CD4-positive, alpha-beta T cell (primary cell): Measurements from ENCODE around the gene NFYC. TPM values are rescaled to one million over a fixed set of nuclear protein-coding genes. Genes with fewer than 3 reads are reported as not detected.

Experiments used
- ATAC-seq: fragments of 200-7000 bp; cut with Tn5 transposase; one replicate; pipeline ENCODE4 v1.10.0; 2022; ENCODE audit warnings: mild to moderate bottlenecking; ENCODE audit not compliant: poor library complexity
- CTCF ChIA-PET: fragments of 350-600 bp; sonication (Branson Sonifier 250); formaldehyde crosslinking; loops from one replicate; lab custom pipeline; 2021; ENCODE audit warnings: antibody characterized with exemption, inconsistent platforms; lab: Charles Lee
- POLR2A ChIA-PET: fragments of 350-600 bp; sonication (Branson Sonifier 250); formaldehyde crosslinking; loops from one replicate; lab custom pipeline; 2021; ENCODE audit warnings: antibody characterized with exemption, inconsistent platforms; lab: Charles Lee
- DNase-seq, 14 experiments: peaks; one replicate each; pipeline ENCODE4 v3.0.0-alpha.2; 2013 to 2020; ENCODE audit warnings: mixed read lengths in 2 of 14
- H3K27ac ChIP-seq, 2 donors: one replicate each; pipeline versions ENCODE4 v1.5.1 to v1.7.0; 2013; ENCODE audit warnings: low read length in 2 of 2, low read depth in 1 of 2, mild to moderate bottlenecking in 1 of 2
- H3K27me3 ChIP-seq, 2 experiments: 1 replicate in 1 of 2; 2 replicates in 1 of 2; pipeline versions ENCODE4 v1.6.1 to v1.7.0; 2013; ENCODE audit warnings: low read length in 2 of 2, control low read depth in 1 of 2, mild to moderate bottlenecking in 1 of 2, moderate library complexity in 1 of 2; ENCODE audit not compliant: insufficient read depth in 2 of 2, control insufficient read depth in 1 of 2
- H3K36me3 ChIP-seq: one replicate; pipeline ENCODE4 v1.6.1; 2013; ENCODE audit warnings: low read length, control low read depth; ENCODE audit not compliant: insufficient read depth
- H3K4me1 ChIP-seq: one replicate; pipeline ENCODE4 v1.6.1; 2013; ENCODE audit warnings: low read length, control low read depth; ENCODE audit not compliant: insufficient read depth
- H3K4me3 ChIP-seq: one replicate; pipeline ENCODE4 v1.5.1; 2013; ENCODE audit warnings: mild to moderate bottlenecking, low read length, moderate library complexity
- H3K9me3 ChIP-seq, 2 experiments: 1 replicate in 1 of 2; 2 replicates in 1 of 2; pipeline versions ENCODE4 v1.6.1 to v1.7.0; 2013; ENCODE audit warnings: low read length in 2 of 2, mild to moderate bottlenecking in 2 of 2, control low read depth in 1 of 2, moderate library complexity in 1 of 2; ENCODE audit not compliant: control insufficient read depth in 1 of 2, insufficient read depth in 1 of 2
- H3K27ac Mint-ChIP-seq: one replicate; pipeline ENCODE4 v1.8.0; 2020; ENCODE audit warnings: mixed read lengths
- H3K27me3 Mint-ChIP-seq: one replicate; pipeline ENCODE4 v1.8.0; 2021; ENCODE audit warnings: mixed read lengths
- H3K36me3 Mint-ChIP-seq: one replicate; pipeline ENCODE4 v1.8.0; 2021; ENCODE audit warnings: low read depth, mixed read lengths
- H3K4me1 Mint-ChIP-seq: one replicate; pipeline ENCODE4 v1.8.0; 2021; ENCODE audit warnings: low read depth, mixed read lengths
- H3K4me3 Mint-ChIP-seq: one replicate; pipeline ENCODE4 v1.8.0; 2020; ENCODE audit warnings: mild to moderate bottlenecking, mixed read lengths
- H3K9me3 Mint-ChIP-seq: one replicate; pipeline ENCODE4 v1.8.0; 2020; ENCODE audit warnings: mixed read lengths
- CTCF ChIP-seq: fragments of 200-600 bp; IDR thresholded peaks from one replicate; pipeline ENCODE4 v1.8.0; 2022; ENCODE audit warnings: antibody characterized with exemption, mild to moderate bottlenecking
- intact Hi-C, 2 experiments: fragments of 100-400 bp; cut with DNase I in 1 of 2; cut with micrococcal nuclease in 1 of 2; formaldehyde crosslinking; loops; one replicate each; pipeline versions ENCODE4 v1.15.1 to v1.9.0; 2023 to 2025; cut with DNase I, micrococcal nuclease
- total RNA-seq, 174 experiments: library from RNA in 2 of 174; stranded (reverse) in 2 of 174; gene quantifications; one replicate each; pipeline ENCODE4 v1.2.3 and lab custom pipeline; 2021 to 2026

Gene NFYC
- total RNA-seq, 2 experiments from 2014 or later: 28.6 to 35.2 TPM

GRCh38 chr1:40766017-40766416, 74.5 kb downstream of the NFYC start:
- Histone ChIP-seq H3K4me3 (no peak overlapping the region), H3K36me3 (peaks cover 93% of the 10 kb centered on the region), H3K4me1 (peaks cover 29% of the 10 kb centered on the region), H3K27ac (no peak overlapping the region), H3K9me3 (no peaks in the 10 kb centered on the region), H3K27me3 (no peaks in the 10 kb centered on the region)
- CTCF ChIA-PET: interaction anchor here (1.1 kb wide), 1 partner anchor 9 kb away, joined by 4 read pairs; no protein-coding TSS in a partner anchor
- no peak for ATAC-seq
- H3K4me1 Mint-ChIP-seq: peaks cover 38% of the 10 kb centered on the region
- H3K9me3 Mint-ChIP-seq: no peaks in the 10 kb centered on the region
- intact Hi-C loops: loop anchor here in 1 of 2 experiments (10.0 kb wide), 1 partner anchor 151 kb away; no protein-coding TSS in a partner anchor
- no peak for TF ChIP-seq CTCF
- no peak overlapping the region for H3K4me3 Mint-ChIP-seq
- POLR2A ChIA-PET: interaction anchor here (2.1 to 2.6 kb wide), 2 partner anchors 75 to 96 kb away, joined by 7 to 12 read pairs; partner anchors contain the start of genes CITED4 and NFYC
- no peak overlapping the region for H3K27ac Mint-ChIP-seq
- H3K27me3 Mint-ChIP-seq: no peaks in the 10 kb centered on the region
- DNase-seq: no peak
- H3K36me3 Mint-ChIP-seq: peaks cover 94% of the 10 kb centered on the region

- no peak for DNase-seq
- no peak for TF ChIP-seq CTCF
- no peak for ATAC-seq
- POLR2A ChIA-PET: interaction anchor here (2.1 kb wide), 1 partner anchor 96 kb away, joined by 7 read pairs; the partner anchor contains the start of gene CITED4
- peaks cover 93% of the 10 kb centered on the region for H3K36me3 ChIP-seq
- no peaks in the 10 kb centered on the region for H3K9me3 ChIP-seq
- Mint-ChIP-seq H3K27me3 (no peaks in the 10 kb centered on the region), H3K36me3 (peaks cover 94% of the 10 kb centered on the region), H3K9me3 (no peaks in the 10 kb centered on the region), H3K4me1 (peaks cover 33% of the 10 kb centered on the region), H3K4me3 (no peak overlapping the region), H3K27ac (no peak overlapping the region)
- no peak overlapping the region for H3K27ac ChIP-seq
- H3K27me3 ChIP-seq: no peaks in the 10 kb centered on the region
- H3K4me1 ChIP-seq: peaks cover 28% of the 10 kb centered on the region
- intact Hi-C loops: loop anchor here in 1 of 2 experiments (10.0 kb wide), 1 partner anchor 152 kb away; no protein-coding TSS in a partner anchor
- CTCF ChIA-PET: interaction anchor here (1.1 kb wide), 1 partner anchor 8 kb away, joined by 4 read pairs; no protein-coding TSS in a partner anchor
- H3K4me3 ChIP-seq: no peak overlapping the region
These were observed 75.1 kb downstream of the NFYC start for GRCh38 chr1:40766560-40766959.

GRCh38 chr1:40768146-40768990, 76.9 kb downstream of the NFYC start:
- H3K36me3 Mint-ChIP-seq: peaks cover 95% of the 10 kb centered on the region
- intact Hi-C loops: loop anchor here in 1 of 2 experiments (10.0 kb wide), 1 partner anchor 154 kb away; no protein-coding TSS in a partner anchor
- no peak overlapping the region for H3K4me3 Mint-ChIP-seq
- H3K9me3 ChIP-seq: no peaks in the 10 kb centered on the region
- ChIA-PET CTCF (no interaction called here), POLR2A (no interaction called here)
- TF ChIP-seq CTCF: no peak
- H3K36me3 ChIP-seq: peaks cover 87% of the 10 kb centered on the region
- no peak for DNase-seq
- peaks cover 19% of the 10 kb centered on the region for H3K4me1 Mint-ChIP-seq
- no peak overlapping the region for H3K4me3 ChIP-seq
- no peaks in the 10 kb centered on the region for H3K9me3 Mint-ChIP-seq
- peaks cover 17% of the 10 kb centered on the region for H3K4me1 ChIP-seq
- no peak overlapping the region for H3K27ac ChIP-seq
- no peaks in the 10 kb centered on the region for H3K27me3 ChIP-seq
- no peaks in the 10 kb centered on the region for H3K27me3 Mint-ChIP-seq
- no peak for ATAC-seq
- H3K27ac Mint-ChIP-seq: no peak overlapping the region
